ENCODE measurements around the gene PKD1L1.

GRCh38 chr7:47933215-47933614 lies 15.1 kb downstream of the PKD1L1 start:
- TF ChIP-seq POLR2A (IDR thresholded peaks at IDR 0.05): no peak
- no peak for TF ChIP-seq CTCF (IDR thresholded peaks at IDR 0.05)
